MCF 10A (cell line): Measurements from ENCODE around the gene RECK. TPM values are rescaled to one million over a fixed set of nuclear protein-coding genes. Genes with fewer than 3 reads are reported as not detected.
"Not testable (repeated sequence)": the region's sequence is repeated elsewhere in the genome, so short reads cannot be mapped to it uniquely, and the experiment has no call there.

Experiments
- BruUV-seq: library from RNA; stranded (reverse); fragments of 400-500 nt; replicated peaks from 2 replicates; lab custom pipeline; 2021; lab: Mats Ljungman, UMichigan
- CTCF ChIA-PET: fragments of 300-600 bp; sonication (Branson Sonifier 250); formaldehyde crosslinking; extraction: SDS; loops from one replicate; lab custom pipeline; 2021; ENCODE audit warnings: antibody characterized with exemption, inconsistent platforms; lab: Yijun Ruan, JAX
- POLR2A ChIA-PET: fragments of 300-600, 350-650 bp; sonication (Branson Sonifier 250); formaldehyde crosslinking; extraction: SDS; loops from one replicate; lab custom pipeline; 2020; ENCODE audit warnings: antibody characterized with exemption, inconsistent platforms; lab: Yijun Ruan, JAX
- DNase-seq: peaks from one replicate; pipeline ENCODE4 v3.0.0-alpha.2; 2018; ENCODE audit not compliant: unreplicated experiment
- H3K27ac Mint-ChIP-seq: one replicate; pipeline ENCODE4 v1.8.0; 2022; ENCODE audit warnings: mild to moderate bottlenecking, low read depth, mixed read lengths; ENCODE audit not compliant: unreplicated experiment
- H3K27me3 Mint-ChIP-seq: one replicate; pipeline ENCODE4 v1.8.0; 2022; ENCODE audit warnings: mixed read lengths; ENCODE audit not compliant: insufficient read depth, unreplicated experiment
- H3K36me3 Mint-ChIP-seq: one replicate; pipeline ENCODE4 v1.8.0; 2022; ENCODE audit warnings: mild to moderate bottlenecking, moderate library complexity, mixed read lengths; ENCODE audit not compliant: insufficient read depth, unreplicated experiment
- H3K4me1 Mint-ChIP-seq: one replicate; pipeline ENCODE4 v1.8.0; 2022; ENCODE audit warnings: mixed read lengths; ENCODE audit not compliant: insufficient read depth, unreplicated experiment
- H3K4me3 Mint-ChIP-seq: one replicate; pipeline ENCODE4 v1.8.0; 2022; ENCODE audit warnings: mild to moderate bottlenecking, moderate library complexity, mixed read lengths; ENCODE audit not compliant: unreplicated experiment
- H3K9me3 Mint-ChIP-seq: one replicate; pipeline ENCODE4 v1.8.0; 2022; ENCODE audit warnings: mixed read lengths; ENCODE audit not compliant: unreplicated experiment
- CTCF ChIP-seq: fragments of 200-600 bp; IDR thresholded peaks from one replicate; pipeline ENCODE4 v1.8.0; 2022; ENCODE audit warnings: antibody characterized with exemption, mild to moderate bottlenecking; ENCODE audit not compliant: unreplicated experiment
- intact Hi-C: fragments of 100-400 bp; cut with micrococcal nuclease; formaldehyde crosslinking; loops from 2 replicates; pipeline ENCODE4 v1.14.1; 2022
- total RNA-seq: library from RNA; stranded (reverse); gene quantifications from 2 replicates; pipeline ENCODE4 v1.2.3, GENCODE V29; 2022

Gene RECK
- total RNA-seq, 1 experiment from 2014 or later, result 3.7 TPM

DNA sequence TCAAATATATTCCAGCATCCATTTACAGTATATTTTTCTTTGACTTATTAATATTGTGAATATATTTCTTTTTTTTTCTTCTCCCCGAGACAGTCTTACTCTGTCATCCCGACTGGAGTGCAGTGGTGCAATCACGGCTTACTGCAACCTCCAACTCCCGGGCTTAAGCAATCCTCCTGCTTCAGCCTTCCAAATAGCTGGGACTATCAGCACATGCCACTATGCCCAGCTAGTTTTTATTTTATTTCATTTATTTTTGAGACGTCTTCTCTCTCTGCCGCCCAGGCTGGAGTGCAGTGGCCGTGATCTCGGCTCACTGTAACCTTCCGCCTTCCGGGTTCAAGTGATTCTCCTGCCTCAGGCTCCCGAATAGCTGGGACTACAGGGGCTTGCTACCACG lies 92.4 kb downstream of the RECK start:
- Mint-ChIP-seq H3K4me1 (no peaks in the 10 kb centered on the region), H3K27me3 (no peaks in the 10 kb centered on the region), H3K27ac (no peak overlapping the region), H3K36me3 (no peaks in the 10 kb centered on the region), H3K4me3 (no peak overlapping the region), H3K9me3 (no peaks in the 10 kb centered on the region)
- POLR2A ChIA-PET, result no interaction called here
- no TSS peak for BruUV-seq
- DNase-seq, result no peak
- intact Hi-C loops, result no loop called here
- no peak for TF ChIP-seq CTCF
- CTCF ChIA-PET, result interaction anchor here (1.2 to 3.6 kb wide), 3 partner anchors 26 to 121 kb away, joined by 3 to 16 read pairs (median 4); no protein-coding TSS in a partner anchor

DNA sequence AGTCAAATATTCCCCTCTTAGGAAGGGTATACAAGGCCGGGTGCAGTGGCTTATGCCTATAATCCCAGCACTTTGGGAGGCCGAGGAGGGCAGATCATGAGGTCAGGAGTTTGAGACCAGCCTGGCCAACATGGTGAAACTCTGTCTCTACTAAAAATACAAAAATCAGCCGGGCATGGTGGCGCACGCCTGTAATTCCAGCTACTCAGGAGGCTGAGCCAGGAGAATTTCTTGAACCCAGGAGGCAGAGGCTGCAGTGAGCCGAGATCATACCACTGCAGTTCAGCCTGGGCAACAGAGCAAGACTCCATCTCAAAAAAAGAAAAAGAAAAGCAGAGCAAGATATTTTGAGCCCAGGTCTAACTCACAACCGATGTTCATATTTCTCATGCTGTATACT lies 95.0 kb downstream of the RECK start:
- H3K9me3 Mint-ChIP-seq, DNase-seq, H3K4me1 Mint-ChIP-seq, H3K27me3 Mint-ChIP-seq, H3K4me3 Mint-ChIP-seq, intact Hi-C loops, H3K36me3 Mint-ChIP-seq: not testable (repeated sequence)
- ChIA-PET CTCF (interaction anchor here (0.6 to 3.6 kb wide), 4 partner anchors 12 to 411 kb away, joined by 3 to 16 read pairs (median 3); no protein-coding TSS in a partner anchor), POLR2A (interaction anchor here (0.6 to 0.8 kb wide), 2 partner anchors 95 to 203 kb away, joined by 3 to 4 read pairs; no protein-coding TSS in a partner anchor)
- TSS peak; percentile 86 for BruUV-seq
- H3K27ac Mint-ChIP-seq, result peak overlapping the region; percentile 54

- Mint-ChIP-seq H3K4me1 (peaks cover 2% of the 10 kb centered on the region), H3K4me3 (no peak overlapping the region), H3K27ac (peak overlapping the region; percentile 54), H3K27me3 (peaks cover 5% of the 10 kb centered on the region), H3K9me3 (no peaks in the 10 kb centered on the region), H3K36me3 (no peaks in the 10 kb centered on the region)
- intact Hi-C loops, result no loop called here
- ChIA-PET POLR2A (interaction anchor here (0.7 to 1.8 kb wide), 3 partner anchors 23 to 104 kb away, joined by 3 to 5 read pairs (median 3); no protein-coding TSS in a partner anchor), CTCF (interaction anchor here (0.6 kb wide), 1 partner anchor 12 kb away, joined by 3 read pairs; no protein-coding TSS in a partner anchor)
- TF ChIP-seq CTCF, result no peak
- DNase-seq, result peak; percentile 59
- BruUV-seq, result no TSS peak
Observed at GRCh38 chr9:36132086-36132485, 95.4 kb downstream of the RECK start.

- Mint-ChIP-seq H3K4me3 (no peak overlapping the region), H3K27ac (no peak overlapping the region), H3K27me3 (peaks cover 28% of the 10 kb centered on the region), H3K4me1 (peaks cover 7% of the 10 kb centered on the region), H3K36me3 (no peaks in the 10 kb centered on the region), H3K9me3 (no peaks in the 10 kb centered on the region)
- intact Hi-C loops, result no loop called here
- no peak for TF ChIP-seq CTCF
- ChIA-PET POLR2A (no interaction called here), CTCF (no interaction called here)
- no TSS peak for BruUV-seq
- no peak for DNase-seq
Observed at GRCh38 chr9:36134761-36135505, 98.2 kb downstream of the RECK start.
